HG03064 (cell line): ENCODE data around the gene CROCC.

Source experiments
- ATAC-seq: cut with Tn5 transposase; IDR thresholded peaks from one replicate; pipeline ENCODE4 v1.9.1; 2021; ENCODE audit warnings: low read depth; ENCODE audit not compliant: unreplicated experiment

CROCC gene

GRCh38 chr1:16981269-16981849 lies 59.6 kb downstream of the CROCC start:
- no peak for ATAC-seq

- no peak for ATAC-seq
Measured at GRCh38 chr1:16982902-16983301, 61.2 kb downstream of the CROCC start.

- ATAC-seq, result no peak
Measured at GRCh38 chr1:16983649-16984048, 61.9 kb downstream of the CROCC start.

DNA sequence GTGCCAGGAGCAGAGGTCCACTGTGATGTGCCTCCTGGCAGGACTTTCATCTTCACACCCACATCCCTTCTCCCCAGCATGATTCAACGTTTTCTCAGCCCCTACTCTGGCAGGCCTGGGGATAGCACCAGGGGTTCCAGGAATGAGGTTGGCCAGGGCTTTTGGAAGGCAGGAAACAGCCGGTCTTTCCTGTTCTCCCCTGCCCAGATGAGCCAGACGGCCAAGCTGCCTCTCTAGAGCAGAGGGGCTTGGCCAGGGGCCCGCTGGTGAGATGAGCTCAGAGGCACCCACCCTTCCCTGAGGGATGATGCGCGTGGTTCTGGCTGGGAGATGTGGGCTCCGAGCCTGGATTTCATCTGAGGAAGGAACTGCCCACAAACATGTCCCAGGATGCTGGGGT lies 63.0 kb downstream of the CROCC start:
- no peak for ATAC-seq

DNA sequence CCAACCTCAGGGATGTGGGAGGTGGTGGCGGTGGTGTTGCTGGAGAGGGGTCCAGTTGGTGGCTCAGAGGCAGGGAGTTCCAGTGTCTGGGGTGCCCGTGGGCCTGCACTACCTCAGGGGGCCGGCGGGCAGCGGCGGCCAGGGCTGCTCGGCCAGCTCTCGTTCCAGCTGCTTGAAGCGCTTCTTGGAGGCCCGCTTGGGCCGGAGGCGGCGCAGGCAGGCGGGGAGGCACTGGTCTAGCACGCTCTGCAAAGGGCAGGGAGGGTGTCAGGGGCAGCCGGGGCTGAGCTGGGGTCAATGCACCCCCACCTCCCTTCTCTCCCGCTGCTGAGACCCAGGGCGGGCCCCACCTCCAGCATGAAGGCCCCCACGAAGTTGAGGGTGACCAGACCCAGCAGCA lies 64.4 kb downstream of the CROCC start:
- ATAC-seq, result no peak

GRCh38 chr1:16986560-16986959 lies 64.8 kb downstream of the CROCC start:
- ATAC-seq, result no peak

GRCh38 chr1:16986962-16987361 lies 65.2 kb downstream of the CROCC start:
- ATAC-seq, result no peak

DNA sequence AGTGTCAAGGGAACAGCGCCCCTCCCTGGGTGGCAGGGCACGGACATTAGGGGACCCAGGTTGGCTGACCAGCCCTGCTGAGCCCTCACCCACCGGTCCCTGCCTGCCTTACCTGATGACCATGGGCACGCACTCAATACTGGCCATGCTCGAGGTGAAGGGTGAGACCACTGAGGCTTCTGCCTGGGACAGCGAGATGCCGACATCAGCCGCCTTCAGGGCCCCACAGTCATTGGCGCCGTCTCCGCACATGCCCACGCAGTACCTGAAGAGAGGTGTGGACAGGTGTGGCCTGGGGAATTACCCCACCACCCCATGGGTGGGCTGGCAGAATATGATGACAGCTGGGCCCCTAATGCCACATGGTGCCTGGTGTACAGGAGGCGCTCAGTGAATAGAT lies 66.5 kb downstream of the CROCC start:
- ATAC-seq, result no peak

GRCh38 chr1:16989676-16990391 lies 68.1 kb downstream of the CROCC start:
- ATAC-seq, result no peak

GRCh38 chr1:16991571-16991970 lies 69.8 kb downstream of the CROCC start:
- ATAC-seq, result no peak

DNA sequence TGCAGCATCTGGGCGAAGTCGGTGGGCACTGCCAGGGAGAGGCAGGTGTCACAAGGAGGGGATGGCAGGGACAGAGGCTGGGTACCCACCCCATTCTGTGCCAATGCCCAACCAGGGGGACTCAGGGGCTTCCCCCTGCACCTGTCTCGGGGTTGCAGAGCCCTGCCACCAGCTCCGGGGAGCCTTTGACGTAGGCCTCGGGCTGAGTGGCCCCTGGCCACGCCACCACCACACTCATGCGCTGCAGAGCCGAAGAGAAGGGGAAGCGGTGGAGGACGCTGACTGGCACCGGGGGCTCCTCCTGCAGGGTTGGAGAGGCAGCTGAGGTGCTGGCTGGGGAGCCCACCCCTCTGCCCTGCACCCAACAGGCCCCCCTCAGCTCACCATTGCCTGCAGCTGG lies 70.4 kb downstream of the CROCC start:
- ATAC-seq, result no peak

DNA sequence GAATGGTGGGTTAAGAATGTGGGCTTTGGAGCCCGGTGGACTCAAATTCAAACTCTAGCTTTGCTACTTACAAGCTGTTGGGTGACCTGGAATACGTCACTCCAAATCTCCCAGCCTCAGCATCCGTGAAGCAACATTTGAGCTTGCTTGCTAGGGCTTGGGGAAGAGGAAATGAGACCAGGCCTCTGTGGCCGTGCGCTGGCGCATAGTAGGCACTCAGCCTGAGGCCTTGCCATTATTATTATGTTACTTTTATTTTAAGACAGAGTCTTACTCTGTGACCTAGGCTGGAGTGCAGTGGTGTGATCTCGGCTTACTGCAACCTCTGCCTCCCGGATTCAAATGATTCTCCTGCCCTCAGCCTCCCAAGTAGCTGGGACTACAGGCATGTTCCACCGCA lies 70.9 kb downstream of the CROCC start:
- ATAC-seq, result no peak

- ATAC-seq, result no peak
Measured at GRCh38 chr1:16993521-16994038, 71.8 kb downstream of the CROCC start.

GRCh38 chr1:16996845-16997244 lies 75.1 kb downstream of the CROCC start:
- no peak for ATAC-seq

GRCh38 chr1:16998589-16998988 lies 76.9 kb downstream of the CROCC start:
- no peak for ATAC-seq

DNA sequence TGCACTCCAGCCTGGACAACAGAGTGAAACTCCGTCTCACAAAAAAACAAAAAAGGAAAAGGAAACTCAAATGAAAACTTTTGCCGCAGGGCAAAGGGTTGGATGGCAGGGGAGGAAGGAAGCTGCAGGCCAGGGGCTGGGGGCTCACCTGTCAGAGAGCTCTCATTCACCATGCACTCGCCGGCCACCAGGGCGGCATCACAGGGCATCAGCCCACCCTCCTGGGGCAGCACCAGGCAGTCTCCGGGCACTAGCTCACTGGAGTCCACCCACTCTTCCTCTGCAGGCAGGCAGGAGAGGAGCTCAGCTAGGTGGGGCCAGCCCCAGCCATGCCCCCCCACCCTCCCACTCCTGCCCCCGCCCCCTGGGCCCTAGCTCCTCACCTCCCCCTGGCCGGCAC lies 78.1 kb downstream of the CROCC start:
- ATAC-seq, result no peak

- ATAC-seq, result no peak
Measured at GRCh38 chr1:17001760-17002523, 80.2 kb downstream of the CROCC start.

GRCh38 chr1:17002524-17002902 lies 80.8 kb downstream of the CROCC start:
- ATAC-seq, result no peak

- ATAC-seq, result no peak
Measured at GRCh38 chr1:17004466-17005364, 83.0 kb downstream of the CROCC start.

DNA sequence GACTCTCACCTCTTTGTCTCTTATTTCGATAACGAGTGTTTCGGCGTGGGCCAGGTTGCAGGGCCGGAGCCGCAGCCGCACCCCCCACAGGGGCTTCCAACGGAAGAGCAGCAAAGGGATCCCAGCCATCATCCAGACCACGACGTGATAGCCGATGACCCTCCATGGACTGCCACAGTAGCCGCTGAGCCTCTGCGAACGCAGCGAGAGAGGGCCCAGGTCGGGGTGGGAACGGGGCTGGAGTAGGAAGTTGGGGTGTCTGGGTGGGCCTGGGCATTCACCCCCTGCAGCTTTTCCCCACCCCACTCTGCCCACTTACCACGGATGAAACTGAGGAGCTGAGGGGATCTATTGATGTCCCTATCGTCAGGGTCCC lies 83.6 kb downstream of the CROCC start:
- ATAC-seq, result no peak

DNA sequence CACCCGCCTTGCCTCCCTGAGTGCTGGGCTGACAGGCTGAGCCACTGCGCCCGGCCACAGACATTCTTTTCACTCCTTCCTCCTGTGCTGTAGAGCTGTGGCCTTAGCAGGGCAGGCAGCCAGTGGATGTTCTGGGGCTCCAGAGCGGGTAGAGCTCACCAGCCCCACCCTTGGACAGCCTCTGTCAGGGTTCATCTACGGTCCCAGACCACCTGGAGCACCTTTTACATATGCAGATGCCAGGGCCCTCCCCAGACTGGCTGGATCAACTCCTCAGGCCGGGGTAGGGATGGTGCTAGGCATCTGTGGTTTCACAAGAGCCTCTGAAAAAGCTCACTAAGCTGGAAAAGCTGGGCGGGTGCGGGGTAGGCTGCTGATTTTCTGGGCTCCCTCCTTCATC lies 85.4 kb downstream of the CROCC start:
- no peak for ATAC-seq
